H9 (cell line): ENCODE data around the gene DEGS2. TPM values are rescaled to one million over a fixed set of nuclear protein-coding genes. Genes with fewer than 3 reads are reported as not detected.

Experiments
- DNase-seq: peaks from one replicate; pipeline ENCODE4 v3.0.0-alpha.2; 2017
- H2AFZ ChIP-seq: one replicate; pipeline ENCODE4 v1.6.1; 2013; ENCODE audit warnings: mild to moderate bottlenecking, low read length, control low read depth, moderate library complexity
- H2AK5ac ChIP-seq: 2 replicates; pipeline ENCODE4 v1.6.1; 2013; ENCODE audit warnings: low read length, control low read depth, mixed read lengths; ENCODE audit not compliant: insufficient read length
- H2BK120ac ChIP-seq: one replicate; pipeline ENCODE4 v1.6.1; 2013; ENCODE audit warnings: low read depth, mild to moderate bottlenecking, low read length, control low read depth, inconsistent platforms; ENCODE audit not compliant: poor library complexity, severe bottlenecking
- H2BK12ac ChIP-seq: 2 replicates; pipeline ENCODE4 v1.6.1; 2013; ENCODE audit warnings: low read length, control low read depth, mixed read lengths, low read depth; ENCODE audit not compliant: insufficient read length
- H2BK15ac ChIP-seq: 2 replicates; pipeline ENCODE4 v1.6.1; 2013; ENCODE audit warnings: low read depth, low read length, control low read depth
- H2BK20ac ChIP-seq: one replicate; pipeline ENCODE4 v1.6.1; 2013; ENCODE audit warnings: low read depth, mild to moderate bottlenecking, low read length, control low read depth, inconsistent platforms; ENCODE audit not compliant: poor library complexity, severe bottlenecking
- H2BK5ac ChIP-seq: 2 replicates; pipeline ENCODE4 v1.6.1; 2013; ENCODE audit warnings: low read length, control low read depth, mixed read lengths; ENCODE audit not compliant: insufficient read length
- H3K14ac ChIP-seq: 2 replicates; pipeline ENCODE4 v1.6.1; 2013; ENCODE audit warnings: low read length, control low read depth; ENCODE audit not compliant: insufficient read depth
- H3K18ac ChIP-seq: 2 replicates; pipeline ENCODE4 v1.6.1; 2013; ENCODE audit warnings: low read depth, mild to moderate bottlenecking, mixed read lengths, low read length, control low read depth; ENCODE audit not compliant: insufficient read length
- H3K23ac ChIP-seq: 2 replicates; pipeline ENCODE4 v1.6.1; 2013; ENCODE audit warnings: low read length, control low read depth, mixed read lengths, low read depth; ENCODE audit not compliant: insufficient read length
- H3K23me2 ChIP-seq: 2 replicates; pipeline ENCODE4 v1.6.1; 2013; ENCODE audit warnings: low read depth, mild to moderate bottlenecking, mixed read lengths, low read length, control low read depth; ENCODE audit not compliant: insufficient read length, poor library complexity, severe bottlenecking
- H3K27ac ChIP-seq: 2 replicates; pipeline ENCODE4 v1.5.1; 2013; ENCODE audit warnings: low read length, control low read depth, mixed read lengths, low read depth; ENCODE audit not compliant: insufficient read length
- H3K27me3 ChIP-seq: 2 replicates; pipeline ENCODE4 v1.6.1; 2013; ENCODE audit warnings: low read length, control low read depth, inconsistent platforms; ENCODE audit not compliant: insufficient read depth
- H3K4ac ChIP-seq: 2 replicates; pipeline ENCODE4 v1.6.1; 2013; ENCODE audit warnings: low read depth, mild to moderate bottlenecking, control low read depth, inconsistent platforms, low read length, moderate library complexity
- H3K4me1 ChIP-seq: 2 replicates; pipeline ENCODE4 v1.6.1; 2013; ENCODE audit warnings: low read length, control low read depth, inconsistent platforms; ENCODE audit not compliant: insufficient read depth
- H3K4me2 ChIP-seq: 2 replicates; pipeline ENCODE4 v1.6.1; 2013; ENCODE audit warnings: low read length, control low read depth, mixed read lengths; ENCODE audit not compliant: insufficient read length, insufficient read depth
- H3K56ac ChIP-seq: 2 replicates; pipeline ENCODE4 v1.6.1; 2013; ENCODE audit warnings: low read depth, mild to moderate bottlenecking, mixed read lengths, low read length, control low read depth; ENCODE audit not compliant: insufficient read length
- H3K79me1 ChIP-seq: 2 replicates; pipeline ENCODE4 v1.6.1; 2013; ENCODE audit warnings: low read depth, mild to moderate bottlenecking, moderate library complexity, low read length, control low read depth, inconsistent platforms; ENCODE audit not compliant: insufficient read depth, poor library complexity, severe bottlenecking
- H3K79me2 ChIP-seq: 2 replicates; pipeline ENCODE4 v1.6.1; 2013; ENCODE audit warnings: low read length, control low read depth, inconsistent platforms; ENCODE audit not compliant: insufficient read depth
- H3K9ac ChIP-seq: 2 replicates; pipeline ENCODE4 v1.6.1; 2013; ENCODE audit warnings: low read length, control low read depth, mixed read lengths; ENCODE audit not compliant: insufficient read length; ENCODE audit errors: extremely low read depth
- H3K9me3 ChIP-seq: one replicate; pipeline ENCODE4 v1.6.1; 2013; ENCODE audit warnings: low read depth, low read length, inconsistent platforms; ENCODE audit not compliant: control insufficient read depth
- H3T11ph ChIP-seq: one replicate; pipeline ENCODE4 v1.6.1; 2013; ENCODE audit warnings: mild to moderate bottlenecking, low read length, control low read depth, inconsistent platforms
- H4K20me1 ChIP-seq: one replicate; pipeline ENCODE4 v1.6.1; 2013; ENCODE audit not compliant: control insufficient read depth, insufficient read length, insufficient read depth
- H4K5ac ChIP-seq: 2 replicates; pipeline ENCODE4 v1.6.1; 2013; ENCODE audit warnings: low read depth, mild to moderate bottlenecking, mixed read lengths, low read length, control low read depth; ENCODE audit not compliant: insufficient read length
- H4K8ac ChIP-seq: replicated peaks from 2 replicates; pipeline ENCODE4 v1.6.1; 2013; ENCODE audit warnings: low read length, control low read depth, mixed read lengths, low read depth; ENCODE audit not compliant: insufficient read length
- H4K91ac ChIP-seq: 2 replicates; pipeline ENCODE4 v1.6.1; 2013; ENCODE audit warnings: low read depth, mild to moderate bottlenecking, moderate library complexity, mixed read lengths, low read length, control low read depth; ENCODE audit not compliant: insufficient read length
- H3K27ac Mint-ChIP-seq, 3 experiments: 2 replicates in 2 of 3; 3 replicates in 1 of 3; pipeline ENCODE4 v1.8.0; 2020 to 2021; ENCODE audit warnings: mixed read lengths in 3 of 3, mild to moderate bottlenecking in 1 of 3, moderate library complexity in 1 of 3
- H3K27me3 Mint-ChIP-seq: 2 replicates; pipeline ENCODE4 v1.8.0; 2021; ENCODE audit warnings: low read depth, mild to moderate bottlenecking, moderate library complexity, mixed read lengths
- H3K36me3 Mint-ChIP-seq, 3 experiments: 2 replicates in 2 of 3; 3 replicates in 1 of 3; pipeline ENCODE4 v1.8.0; 2020 to 2021; ENCODE audit warnings: low read depth in 3 of 3, mixed read lengths in 3 of 3; ENCODE audit not compliant: insufficient read depth in 1 of 3
- H3K4me1 Mint-ChIP-seq, 2 experiments: 2 replicates each; pipeline ENCODE4 v1.8.0; 2020; ENCODE audit warnings: mixed read lengths in 2 of 2
- H3K4me3 Mint-ChIP-seq, 2 experiments: 2 replicates in 1 of 2; 3 replicates in 1 of 2; pipeline ENCODE4 v1.8.0; 2020 to 2021; ENCODE audit warnings: mild to moderate bottlenecking in 2 of 2, mixed read lengths in 2 of 2, moderate library complexity in 1 of 2
- H3K9me3 Mint-ChIP-seq, 2 experiments: 2 replicates in 1 of 2; 3 replicates in 1 of 2; pipeline ENCODE4 v1.8.0; 2020; ENCODE audit warnings: mild to moderate bottlenecking in 2 of 2, mixed read lengths in 2 of 2, moderate library complexity in 1 of 2
- CTCF ChIP-seq: fragments of 200-600 bp; sonication (generic); conservative IDR thresholded peaks from 3 replicates; pipeline ENCODE4 v1.8.0; 2021; ENCODE audit warnings: antibody characterized with exemption, mild to moderate bottlenecking
- WGBS: extraction: QIAGEN DNeasy Blood & Tissue Kit; methylation state at CpG from one replicate; pipeline ENCODE4 v1.1.7; 2013; ENCODE audit warnings: missing lambda C conversion rate, low lambda C conversion rate, mixed read lengths; ENCODE audit not compliant: insufficient read length; ENCODE audit errors: extremely low coverage; 5-methylcytosine and 5-hydroxymethylcytosine counted together
- total RNA-seq: library from RNA; stranded (reverse); gene quantifications from 2 replicates; pipeline ENCODE4 v1.2.1, GENCODE V29; 2021

DEGS2 gene
- total RNA-seq, 1 experiment from 2014 or later = 0.72 TPM

GRCh38 chr14:100126401-100126800, 33.0 kb downstream of the DEGS2 start:
- Histone ChIP-seq H3K4me2 (no peak overlapping the region), H2BK20ac (no peak overlapping the region), H3K56ac (no peak overlapping the region), H2AK5ac (no peak overlapping the region), H3K9me3 (no peaks in the 10 kb centered on the region), H4K91ac (no peak overlapping the region), H2AFZ (no peak overlapping the region), H3K27ac (no peak overlapping the region), H3K79me1 (no peaks in the 10 kb centered on the region), H3K23me2 (no peaks in the 10 kb centered on the region), H2BK120ac (no peak overlapping the region), H3K23ac (no peak overlapping the region), H4K20me1 (no peaks in the 10 kb centered on the region), H2BK5ac (no peak overlapping the region), H4K5ac (no peak overlapping the region), H3K27me3 (no peaks in the 10 kb centered on the region), H2BK12ac (no peak overlapping the region), H3K14ac (no peak overlapping the region), H3T11ph (no peak overlapping the region), H3K4me1 (no peaks in the 10 kb centered on the region), H3K18ac (no peak overlapping the region), H2BK15ac (no peak overlapping the region), H3K9ac (no peak overlapping the region), H3K4ac (no peak overlapping the region), H3K79me2 (no peaks in the 10 kb centered on the region), H4K8ac (no peak overlapping the region)
- Mint-ChIP-seq H3K27ac (no peak overlapping the region), H3K4me1 (peaks cover 9 to 17% of the 10 kb centered on the region in 2 experiments), H3K4me3 (no peak overlapping the region), H3K9me3 (no peaks in the 10 kb centered on the region), H3K27me3 (no peaks in the 10 kb centered on the region; the same call in 1 of the 2 replicates), H3K36me3 (peaks cover 7 to 16% (median 8%) of the 10 kb centered on the region in 3 experiments; a peak in 6 of 7 replicates)
- DNase-seq = no peak
- no peak for TF ChIP-seq CTCF
- no CpG with 5 or more reads among the region's 13 CpGs for WGBS
